SU-DHL-6 (cell line): ENCODE data around the gene NAA80.

Experiments used
- H2AFZ ChIP-seq: fragments of 200-600 bp; sonication (generic); 2 replicates; pipeline ENCODE4 v1.6.1; 2014; ENCODE audit warnings: low read depth, mild to moderate bottlenecking, moderate library complexity, mixed read lengths, antibody characterized with exemption, low read length; ENCODE audit not compliant: severe bottlenecking
- H3F3A ChIP-seq: fragments of 200-600 bp; shearing (Covaris generic); 2 replicates; pipeline ENCODE4 v1.6.0; 2016; ENCODE audit warnings: antibody characterized with exemption, mild to moderate bottlenecking; ENCODE audit not compliant: insufficient read depth
- H3K27ac ChIP-seq: fragments of 200-600 bp; sonication (generic); 2 replicates; pipeline ENCODE4 v1.5.1; 2016; ENCODE audit warnings: low read depth, mild to moderate bottlenecking, low read length, moderate library complexity, mixed read lengths
- H3K27me3 ChIP-seq: fragments of 200-600 bp; sonication (generic), shearing (Covaris generic); 2 replicates; pipeline ENCODE4 v1.6.0; 2014; ENCODE audit warnings: mild to moderate bottlenecking, low read length
- H3K36me3 ChIP-seq: fragments of 200-600 bp; sonication (generic); 2 replicates; pipeline ENCODE4 v1.6.1; 2014; ENCODE audit warnings: mild to moderate bottlenecking, low read length, mixed read lengths
- H3K4me2 ChIP-seq: fragments of 300-600, 200-600 bp; shearing (Covaris generic), sonication (generic); 2 replicates; pipeline ENCODE4 v1.6.0; 2014; ENCODE audit warnings: low read length, low read depth, mild to moderate bottlenecking; ENCODE audit not compliant: poor library complexity, severe bottlenecking
- H3K4me3 ChIP-seq: fragments of 200-600 bp; sonication (generic); 2 replicates; pipeline ENCODE4 v1.5.1; 2014; ENCODE audit warnings: antibody characterized with exemption, low read length, mild to moderate bottlenecking, mixed read lengths; ENCODE audit not compliant: insufficient read depth, poor library complexity, severe bottlenecking
- H3K79me2 ChIP-seq: fragments of 200-600 bp; sonication (generic); 2 replicates; pipeline ENCODE4 v1.6.1; 2014; ENCODE audit warnings: mild to moderate bottlenecking, low read length, moderate library complexity; ENCODE audit not compliant: insufficient read depth
- H3K9ac ChIP-seq: fragments of 200-600 bp; sonication (generic); 2 replicates; pipeline ENCODE4 v1.7.0; 2014; ENCODE audit warnings: mild to moderate bottlenecking, low read length
- H3K9me2 ChIP-seq: fragments of 200-600 bp; sonication (generic); replicated peaks from 2 replicates; pipeline ENCODE4 v1.6.1; 2014; ENCODE audit warnings: low read length; ENCODE audit not compliant: insufficient read depth
- H3K9me3 ChIP-seq: fragments of 200-600 bp; sonication (generic); 2 replicates; pipeline ENCODE4 v1.6.1; 2014; ENCODE audit warnings: low read length, mixed read lengths; ENCODE audit not compliant: insufficient read depth
- H4K20me1 ChIP-seq: fragments of 200-600 bp; sonication (generic); 2 replicates; pipeline ENCODE4 v1.6.1; 2014; ENCODE audit warnings: low read depth, mild to moderate bottlenecking, antibody characterized with exemption, low read length, moderate library complexity, mixed read lengths
- EZH2phosphoT487 ChIP-seq: fragments of 200-600 bp; sonication (generic), shearing (Covaris generic); conservative IDR thresholded peaks from 2 replicates; pipeline ENCODE4 v1.6.1; 2018; ENCODE audit warnings: mild to moderate bottlenecking, antibody characterized with exemption, low read length, moderate library complexity, mixed read lengths
- TF ChIP-seq, protein P1 (sequence below): fragments of 200-600 bp; sonication (generic); IDR thresholded peaks from one replicate; pipeline ENCODE4 v1.5.1; 2017; ENCODE audit warnings: antibody characterized with exemption, mild to moderate bottlenecking, low read length, moderate library complexity; ENCODE audit not compliant: insufficient read depth, poor library complexity, severe bottlenecking

Gene NAA80

DNA sequence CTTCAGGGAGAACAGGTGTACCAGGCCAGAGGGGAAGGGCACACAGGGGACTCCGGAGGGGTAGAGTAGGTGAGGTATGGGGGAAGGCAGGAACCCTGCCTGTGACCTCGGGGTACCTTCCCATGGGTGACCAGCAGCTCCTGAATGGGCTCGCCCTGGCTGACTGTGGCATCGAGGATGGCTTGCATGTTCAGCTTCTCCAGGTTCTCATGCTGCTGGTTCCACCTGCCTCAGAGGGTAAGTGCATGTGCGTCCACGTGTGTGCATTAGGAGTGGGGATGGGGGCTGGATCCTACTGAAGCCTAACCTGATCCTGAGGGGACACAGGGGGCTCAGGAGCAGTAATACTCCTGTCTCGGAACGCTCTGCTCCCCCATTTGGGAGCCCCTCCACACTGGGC is 45.8 kb upstream of the NAA80 start:
- Histone ChIP-seq H3K4me3 (no peak overlapping the region), H3K36me3 (no peaks in the 10 kb centered on the region), H3K9me3 (no peaks in the 10 kb centered on the region), H3K4me2 (peak overlapping the region; percentile 48), H3K9me2 (no peaks in the 10 kb centered on the region), H3K79me2 (peaks cover 7% of the 10 kb centered on the region; the same call in 1 of the 2 replicates), H3K9ac (0 out of 2 replicates have a peak overlapping the region, but pooled peaks have one; percentile 45), H3F3A (no peaks in the 10 kb centered on the region), H4K20me1 (no peaks in the 10 kb centered on the region), H3K27ac (no peak overlapping the region), H2AFZ (no peak overlapping the region), H3K27me3 (no peaks in the 10 kb centered on the region)
- no peak for TF ChIP-seq EZH2phosphoT487
- TF ChIP-seq, protein P1, sequence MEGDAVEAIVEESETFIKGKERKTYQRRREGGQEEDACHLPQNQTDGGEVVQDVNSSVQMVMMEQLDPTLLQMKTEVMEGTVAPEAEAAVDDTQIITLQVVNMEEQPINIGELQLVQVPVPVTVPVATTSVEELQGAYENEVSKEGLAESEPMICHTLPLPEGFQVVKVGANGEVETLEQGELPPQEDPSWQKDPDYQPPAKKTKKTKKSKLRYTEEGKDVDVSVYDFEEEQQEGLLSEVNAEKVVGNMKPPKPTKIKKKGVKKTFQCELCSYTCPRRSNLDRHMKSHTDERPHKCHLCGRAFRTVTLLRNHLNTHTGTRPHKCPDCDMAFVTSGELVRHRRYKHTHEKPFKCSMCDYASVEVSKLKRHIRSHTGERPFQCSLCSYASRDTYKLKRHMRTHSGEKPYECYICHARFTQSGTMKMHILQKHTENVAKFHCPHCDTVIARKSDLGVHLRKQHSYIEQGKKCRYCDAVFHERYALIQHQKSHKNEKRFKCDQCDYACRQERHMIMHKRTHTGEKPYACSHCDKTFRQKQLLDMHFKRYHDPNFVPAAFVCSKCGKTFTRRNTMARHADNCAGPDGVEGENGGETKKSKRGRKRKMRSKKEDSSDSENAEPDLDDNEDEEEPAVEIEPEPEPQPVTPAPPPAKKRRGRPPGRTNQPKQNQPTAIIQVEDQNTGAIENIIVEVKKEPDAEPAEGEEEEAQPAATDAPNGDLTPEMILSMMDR: no peak

DNA sequence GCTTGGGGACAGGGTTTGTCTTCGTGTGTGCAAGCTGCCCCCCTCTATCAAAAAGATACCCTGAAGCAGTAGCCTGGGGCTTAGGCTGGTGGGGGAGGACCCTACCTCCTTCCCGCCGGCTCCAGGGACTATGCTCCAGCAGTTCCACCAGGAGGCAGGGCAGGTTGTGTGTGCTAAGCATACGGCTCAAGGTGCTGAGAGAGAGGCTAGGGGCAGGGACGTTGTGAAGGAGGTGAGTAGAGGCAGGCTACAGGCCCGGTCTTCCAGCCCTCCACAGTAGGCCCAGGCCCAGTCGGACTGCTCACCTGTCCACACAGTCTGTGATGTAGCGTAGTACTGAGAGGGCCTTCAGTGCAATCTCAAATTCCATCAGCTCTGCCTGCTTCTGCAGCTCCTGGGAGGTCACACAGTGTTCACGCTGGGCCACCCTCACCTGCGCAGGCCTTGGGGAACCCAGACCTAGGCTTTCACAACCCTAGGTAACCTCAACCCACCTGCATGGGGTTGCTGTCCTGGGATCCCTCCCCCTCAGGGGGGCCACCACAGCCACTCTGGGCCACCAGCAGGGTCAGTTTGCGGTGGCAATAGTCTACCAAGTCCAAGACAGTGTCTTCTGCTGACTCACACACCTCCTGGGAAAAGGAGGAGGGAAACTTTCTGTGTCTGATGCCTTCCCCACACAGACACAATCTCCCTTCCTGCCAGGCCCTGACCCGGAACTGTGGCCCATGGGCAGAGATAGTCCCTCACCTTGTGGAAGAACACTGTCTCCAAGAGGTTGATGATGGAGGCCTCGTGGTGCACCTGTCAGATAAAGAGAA is 43.8 kb upstream of the NAA80 start:
- H3K36me3 ChIP-seq: no peaks in the 10 kb centered on the region
- no peaks in the 10 kb centered on the region for H3K9me3 ChIP-seq
- no peak overlapping the region for H2AFZ ChIP-seq
- H3K27me3 ChIP-seq: no peaks in the 10 kb centered on the region
- H3K27ac ChIP-seq: no peak overlapping the region
- no peak overlapping the region for H3K4me3 ChIP-seq
- no peak overlapping the region for H3K4me2 ChIP-seq
- TF ChIP-seq EZH2phosphoT487: no peak
- TF ChIP-seq, protein P1: no peak
- H3K9me2 ChIP-seq: no peaks in the 10 kb centered on the region
- no peak overlapping the region for H3K9ac ChIP-seq
- no peaks in the 10 kb centered on the region for H4K20me1 ChIP-seq
- H3F3A ChIP-seq: peaks cover 11% of the 10 kb centered on the region; the same call in 1 of the 2 replicates
- no peaks in the 10 kb centered on the region for H3K79me2 ChIP-seq

DNA sequence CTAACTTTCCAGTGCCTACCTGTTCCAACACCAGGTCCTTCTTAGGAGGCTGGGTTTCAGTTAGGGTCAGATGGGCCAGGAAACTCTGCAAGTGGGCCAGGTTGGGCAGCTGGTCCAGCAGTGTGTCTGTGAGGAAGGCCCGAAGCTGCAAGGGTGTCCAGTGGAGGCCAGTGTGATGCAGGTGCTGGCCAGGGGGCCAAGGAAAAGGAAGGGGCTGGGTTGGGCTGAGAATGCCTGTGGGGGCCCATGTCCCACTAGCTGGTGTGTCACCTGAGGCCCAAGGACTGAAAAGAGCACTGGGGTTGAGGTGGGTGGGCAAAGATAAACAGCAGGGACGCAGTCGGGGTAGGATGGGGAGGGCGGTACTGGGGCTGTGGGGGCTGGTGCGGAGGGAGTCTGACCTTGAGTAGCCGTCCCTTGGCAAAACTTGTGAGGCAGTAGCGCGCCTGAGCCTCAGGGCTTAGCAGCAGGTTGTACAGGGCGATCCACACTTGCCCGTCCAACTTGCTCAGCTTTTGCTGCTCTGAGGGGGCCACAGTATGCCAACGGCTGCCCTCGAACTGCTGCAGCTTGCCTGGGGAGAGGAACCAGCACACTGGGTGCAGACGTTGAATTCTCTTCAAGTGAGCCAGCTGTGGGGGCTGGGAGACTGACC is 42.9 kb upstream of the NAA80 start:
- H3K4me3 ChIP-seq: no peak overlapping the region
- no peaks in the 10 kb centered on the region for H4K20me1 ChIP-seq
- H3K27me3 ChIP-seq: no peaks in the 10 kb centered on the region
- TF ChIP-seq, protein P1: no peak
- TF ChIP-seq EZH2phosphoT487: no peak
- peaks cover 12% of the 10 kb centered on the region; the same call in 1 of the 2 replicates for H3F3A ChIP-seq
- no peak overlapping the region for H3K27ac ChIP-seq
- peaks cover under 1% of the 10 kb centered on the region for H3K79me2 ChIP-seq
- no peaks in the 10 kb centered on the region for H3K36me3 ChIP-seq
- no peak overlapping the region for H3K4me2 ChIP-seq
- H3K9me2 ChIP-seq: no peaks in the 10 kb centered on the region
- H2AFZ ChIP-seq: no peak overlapping the region
- H3K9ac ChIP-seq: no peak overlapping the region
- no peaks in the 10 kb centered on the region for H3K9me3 ChIP-seq
